K562 (cell line): ENCODE measurements around the gene XYLB. TPM values are rescaled to one million over a fixed set of nuclear protein-coding genes. Genes with fewer than 3 reads are reported as not detected.

Experiments used
- E4F1 ChIP-seq: fragments of 250-450 bp; sonication (Bioruptor Pico); IDR thresholded peaks from 2 replicates; pipeline ENCODE4 v1.5.0; 2021; ENCODE audit warnings: mild to moderate bottlenecking, borderline replicate concordance
- EZH2 ChIP-seq: IDR thresholded peaks from 2 replicates; pipeline ENCODE4 v1.6.1; 2012; ENCODE audit warnings: low read depth, mild to moderate bottlenecking, inconsistent platforms, low read length, borderline replicate concordance
- FOXM1 ChIP-seq, 2 experiments: fragments of 450-650 bp in 1 of 2; sonication (generic) in 1 of 2; formaldehyde crosslinking in 1 of 2; IDR thresholded peaks; 2 replicates each; pipeline versions ENCODE4 v1.6.1 to v1.9.0; 2017 to 2022; ENCODE audit warnings: low read depth in 2 of 2, mild to moderate bottlenecking in 2 of 2, missing genetic modification reagents in 1 of 2, moderate library complexity in 1 of 2
- GTF2A2 ChIP-seq: IDR thresholded peaks from 2 replicates; pipeline ENCODE4 v1.6.1; 2016; ENCODE audit warnings: mild to moderate bottlenecking, missing genetic modification characterization, missing compliant biosample characterization
- IRF9 ChIP-seq: fragments of 450-650 bp; IDR thresholded peaks from 2 replicates; pipeline ENCODE4 v1.6.1; 2016; ENCODE audit warnings: missing biosample characterization, missing genetic modification characterization
- MYNN ChIP-seq, 2 experiments: sonication (generic); formaldehyde crosslinking in 1 of 2; IDR thresholded peaks; 2 replicates each; pipeline versions ENCODE4 v1.5.0 to v1.6.1; 2016 to 2020; ENCODE audit warnings: antibody characterized with exemption in 1 of 2, missing genetic modification reagents in 1 of 2
- TOE1 ChIP-seq, 2 experiments: fragments of 450-650 bp in 1 of 2; sonication (generic) in 1 of 2; formaldehyde crosslinking in 1 of 2; IDR thresholded peaks; 2 replicates each; pipeline versions ENCODE4 v1.7.1 to v1.8.0; 2016 to 2022; ENCODE audit warnings: borderline replicate concordance in 2 of 2, mild to moderate bottlenecking in 2 of 2, antibody characterized with exemption in 1 of 2, inconsistent platforms in 1 of 2, low read depth in 1 of 2, missing genetic modification reagents in 1 of 2, moderate library complexity in 1 of 2
- ZNF184 ChIP-seq: sonication (generic); formaldehyde crosslinking; IDR thresholded peaks from 2 replicates; pipeline ENCODE4 v1.5.0; 2020; ENCODE audit warnings: missing genetic modification reagents
- ZNF232 ChIP-seq: sonication (generic); formaldehyde crosslinking; IDR thresholded peaks from 2 replicates; pipeline ENCODE4 v1.8.0; 2022; ENCODE audit warnings: mild to moderate bottlenecking, missing genetic modification reagents
- ZNF280A ChIP-seq: fragments of 450-650 bp; IDR thresholded peaks from 2 replicates; pipeline ENCODE4 v1.6.1; 2018; ENCODE audit warnings: mild to moderate bottlenecking, low read depth; ENCODE audit not compliant: partially characterized antibody
- ZNF3 ChIP-seq: fragments of 250-450 bp; sonication (Bioruptor Pico); IDR thresholded peaks from 2 replicates; pipeline ENCODE4 v1.5.0; 2021; ENCODE audit warnings: mild to moderate bottlenecking, moderate library complexity
- ZNF398 ChIP-seq: fragments of 250-450 bp; sonication (Bioruptor Pico); IDR thresholded peaks from 2 replicates; pipeline ENCODE4 v1.8.0; 2021; ENCODE audit warnings: moderate library complexity, mild to moderate bottlenecking, inconsistent platforms
- ZZZ3 ChIP-seq: fragments of 450-650 bp; IDR thresholded peaks from 2 replicates; pipeline ENCODE4 v1.6.1; 2016; ENCODE audit warnings: antibody characterized with exemption, mild to moderate bottlenecking, moderate library complexity
- polyA plus RNA-seq, 8 experiments: library from polyadenylated mRNA; depleted of rRNA in 4 of 8; stranded (reverse) in 5 of 8; unstranded in 3 of 8; fragments of >200 nt; fragmentation: Nextera tagmentation in 2 of 8; fragmentation: Illumina TruSeq in 1 of 8; extraction: Ambion mirVana in 2 of 8; extraction: Trizol in 1 of 8; gene quantifications; 2 replicates each; pipeline versions ENCODE4 v1.2.1 to v1.2.3, GENCODE V29; 2011 to 2014; ENCODE audit warnings: inconsistent platforms in 1 of 8, missing spikeins in 1 of 8
- total RNA-seq, 7 experiments: library from RNA; depleted of rRNA in 6 of 7; stranded (reverse); fragments of >200 nt in 6 of 7; fragmentation: Illumina TruSeq in 2 of 7; extraction: Trizol in 2 of 7; gene quantifications; 2 replicates each; pipeline versions ENCODE4 v1.2.1 to v1.2.3, GENCODE V29; 2011 to 2021; ENCODE audit warnings: low replicate concordance in 1 of 7

The XYLB gene
- total and polyA plus RNA-seq, 9 of the 15 experiments (the other 6 are each of a cell fraction or from before 2014, with no cell fraction given): 4.0 to 20.2 (median 13.2) TPM

- TF ChIP-seq ZNF280A (no peak), GTF2A2 (no peak), EZH2 (no peak), TOE1 (IDR thresholded peaks at IDR 0.05; ENCODE audit: borderline replicate concordance) (peak; percentile 40; the same call in 1 of the 2 replicates), TOE1 (CRISPR knock-in tag; IDR thresholded peaks at IDR 0.05; ENCODE audit: borderline replicate concordance, low read depth) (no peak), ZNF232 (CRISPR knock-in tag) (no peak), MYNN (IDR thresholded peaks at IDR 0.05) (peak; percentile 14; the same call in 1 of the 2 replicates), MYNN (CRISPR knock-in tag; IDR thresholded peaks at IDR 0.05) (no peak), ZZZ3 (no peak), FOXM1 (IDR thresholded peaks at IDR 0.05; ENCODE audit: low read depth) (no peak), FOXM1 (CRISPR knock-in tag; IDR thresholded peaks at IDR 0.05; ENCODE audit: low read depth) (no peak), ZNF184 (CRISPR knock-in tag) (no peak), ZNF3 (no peak), E4F1 (CRISPR knock-in tag) (no peak), ZNF398 (CRISPR knock-in tag) (no peak), IRF9 (no peak)
Observed at GRCh38 chr3:38453075-38453912, 106.7 kb downstream of the XYLB start, which contains the start of gene ACVR2B (continued).
